Measurements from ENCODE around the gene CFAP20DC.

DNA sequence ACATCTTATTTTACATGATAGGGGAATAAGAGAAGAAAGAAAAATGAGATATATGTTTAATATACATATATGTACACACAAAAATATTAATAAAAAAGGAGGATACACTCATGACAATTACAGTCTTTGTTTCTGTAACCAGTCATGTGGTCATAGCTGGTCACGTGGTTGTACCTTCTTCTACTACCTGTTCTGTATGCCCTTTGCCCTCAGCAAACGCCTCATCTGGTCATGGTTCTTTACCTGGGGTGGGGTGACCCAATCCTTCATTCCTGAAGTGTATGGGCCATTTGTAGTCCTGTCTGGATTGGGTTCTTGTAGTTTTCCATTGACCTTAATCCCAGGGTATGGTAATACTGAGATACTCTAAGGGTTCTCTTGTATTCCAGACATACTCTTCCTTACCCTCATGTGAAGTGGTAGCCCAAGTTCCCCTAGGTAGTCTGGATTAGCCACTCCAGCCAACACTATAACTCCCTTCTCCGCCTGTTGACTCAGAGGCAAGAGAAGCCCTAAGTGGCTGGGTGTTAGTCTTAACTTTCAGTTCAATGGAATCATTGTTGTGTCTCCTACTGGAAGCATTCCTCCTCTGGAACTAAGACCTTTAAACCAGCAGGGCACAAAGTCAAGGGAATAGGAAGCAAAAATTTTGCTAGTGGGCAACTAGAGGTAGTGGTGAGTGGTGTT is 336.0 kb downstream of the CFAP20DC start:
- no peak for TF ChIP-seq POLR2A (IDR thresholded peaks at IDR 0.05)
- TF ChIP-seq, protein P1, sequence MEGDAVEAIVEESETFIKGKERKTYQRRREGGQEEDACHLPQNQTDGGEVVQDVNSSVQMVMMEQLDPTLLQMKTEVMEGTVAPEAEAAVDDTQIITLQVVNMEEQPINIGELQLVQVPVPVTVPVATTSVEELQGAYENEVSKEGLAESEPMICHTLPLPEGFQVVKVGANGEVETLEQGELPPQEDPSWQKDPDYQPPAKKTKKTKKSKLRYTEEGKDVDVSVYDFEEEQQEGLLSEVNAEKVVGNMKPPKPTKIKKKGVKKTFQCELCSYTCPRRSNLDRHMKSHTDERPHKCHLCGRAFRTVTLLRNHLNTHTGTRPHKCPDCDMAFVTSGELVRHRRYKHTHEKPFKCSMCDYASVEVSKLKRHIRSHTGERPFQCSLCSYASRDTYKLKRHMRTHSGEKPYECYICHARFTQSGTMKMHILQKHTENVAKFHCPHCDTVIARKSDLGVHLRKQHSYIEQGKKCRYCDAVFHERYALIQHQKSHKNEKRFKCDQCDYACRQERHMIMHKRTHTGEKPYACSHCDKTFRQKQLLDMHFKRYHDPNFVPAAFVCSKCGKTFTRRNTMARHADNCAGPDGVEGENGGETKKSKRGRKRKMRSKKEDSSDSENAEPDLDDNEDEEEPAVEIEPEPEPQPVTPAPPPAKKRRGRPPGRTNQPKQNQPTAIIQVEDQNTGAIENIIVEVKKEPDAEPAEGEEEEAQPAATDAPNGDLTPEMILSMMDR (IDR thresholded peaks at IDR 0.05) = no peak
